Ectodermal cell (in vitro differentiated cells): ENCODE measurements around the gene PI4KB.

Source experiments
- H3K27ac ChIP-seq: 2 replicates; pipeline ENCODE4 v1.7.0; 2013; ENCODE audit warnings: mild to moderate bottlenecking, low read depth, low read length; ENCODE audit not compliant: insufficient read depth, poor library complexity, severe bottlenecking
- H3K27me3 ChIP-seq: 2 replicates; pipeline ENCODE4 v1.7.0; 2013; ENCODE audit warnings: mild to moderate bottlenecking, low read length; ENCODE audit not compliant: insufficient read depth, control insufficient read depth, poor library complexity, severe bottlenecking
- H3K36me3 ChIP-seq: one replicate; pipeline ENCODE4 v1.7.0; 2013; ENCODE audit warnings: low read length; ENCODE audit not compliant: control insufficient read depth, insufficient read depth
- H3K4me1 ChIP-seq: one replicate; pipeline ENCODE4 v1.7.0; 2013; ENCODE audit warnings: low read length; ENCODE audit not compliant: control insufficient read depth, insufficient read depth
- H3K4me3 ChIP-seq: 2 replicates; pipeline ENCODE4 v1.7.0; 2013; ENCODE audit warnings: low read depth, low read length, control low read depth; ENCODE audit not compliant: insufficient read depth
- H3K9me3 ChIP-seq: 2 replicates; pipeline ENCODE4 v1.7.0; 2013; ENCODE audit warnings: mild to moderate bottlenecking, low read length, moderate library complexity; ENCODE audit not compliant: control insufficient read depth
- WGBS, 2 experiments: methylation state at CpG; one replicate each; pipeline ENCODE4 v1.1.7; 2013; ENCODE audit warnings: missing lambda C conversion rate in 2 of 2; 5-methylcytosine and 5-hydroxymethylcytosine counted together

Gene PI4KB

DNA sequence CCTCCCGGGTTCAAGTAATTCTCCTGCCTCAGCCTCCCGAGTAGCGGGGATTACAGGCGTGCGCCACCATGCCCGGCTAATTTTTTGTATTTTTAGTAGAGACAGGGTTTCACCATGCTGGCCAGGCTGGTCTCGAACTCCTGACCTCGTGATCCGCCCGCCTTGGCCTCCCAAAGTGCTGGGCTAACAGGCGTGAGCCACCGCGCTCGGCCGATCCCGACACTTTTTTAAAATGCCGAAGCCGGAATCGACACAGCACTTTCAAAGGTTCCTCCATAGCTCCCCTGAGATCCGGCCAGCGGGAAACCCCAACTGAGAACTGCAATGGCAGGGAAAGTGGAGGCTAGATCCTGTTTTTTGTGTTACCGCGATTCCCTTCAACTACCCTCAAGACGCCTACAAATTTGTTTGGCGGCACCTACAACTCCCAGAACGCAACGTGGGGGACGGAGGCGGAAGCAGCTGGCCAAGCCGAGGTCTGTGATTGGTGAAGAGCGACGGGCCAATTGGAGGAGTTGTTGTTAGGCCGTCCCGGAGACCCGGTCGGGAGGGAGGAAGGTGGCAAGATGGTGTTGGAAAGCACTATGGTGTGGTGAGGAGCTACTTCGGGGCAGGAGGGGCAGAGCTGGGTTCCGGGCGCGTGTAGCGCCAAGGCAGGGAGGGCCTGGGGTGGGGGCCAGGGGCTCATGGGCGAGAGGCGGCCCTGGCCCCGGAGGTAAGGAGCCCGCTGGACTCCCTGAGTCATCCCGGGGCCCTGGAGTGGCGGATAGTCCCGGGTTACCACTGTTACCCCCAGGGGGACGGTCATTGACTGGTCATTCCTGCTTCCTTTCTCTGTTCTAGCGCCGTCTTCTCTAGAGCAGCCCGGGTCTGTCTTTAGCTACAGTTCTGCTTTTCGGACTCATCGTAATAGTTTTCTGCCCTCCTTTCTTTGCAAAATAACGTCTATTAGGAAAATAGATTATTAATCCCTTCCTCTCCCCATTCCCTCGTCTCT lies 72.7 kb downstream of the PI4KB start, which contains the start of gene PSMD4:
PSMD4 (plus strand) TSS at position 518 of the 997 bp plus-strand sequence; CDS start at position 567, 49 bp downstream.
- Histone ChIP-seq H3K27ac (peak within 1 kb of the TSS; percentile 66), H3K27me3 (no peaks in the 10 kb centered on the region), H3K36me3 (peaks cover 2% of the 10 kb centered on the region), H3K4me3 (peak within 1 kb of the TSS; percentile 77), H3K4me1 (peaks cover 6% of the 10 kb centered on the region), H3K9me3 (no peaks in the 10 kb centered on the region)
- 31 to 32% methylated on average over 56 of the region's 56 CpGs for WGBS, 2 experiments

DNA sequence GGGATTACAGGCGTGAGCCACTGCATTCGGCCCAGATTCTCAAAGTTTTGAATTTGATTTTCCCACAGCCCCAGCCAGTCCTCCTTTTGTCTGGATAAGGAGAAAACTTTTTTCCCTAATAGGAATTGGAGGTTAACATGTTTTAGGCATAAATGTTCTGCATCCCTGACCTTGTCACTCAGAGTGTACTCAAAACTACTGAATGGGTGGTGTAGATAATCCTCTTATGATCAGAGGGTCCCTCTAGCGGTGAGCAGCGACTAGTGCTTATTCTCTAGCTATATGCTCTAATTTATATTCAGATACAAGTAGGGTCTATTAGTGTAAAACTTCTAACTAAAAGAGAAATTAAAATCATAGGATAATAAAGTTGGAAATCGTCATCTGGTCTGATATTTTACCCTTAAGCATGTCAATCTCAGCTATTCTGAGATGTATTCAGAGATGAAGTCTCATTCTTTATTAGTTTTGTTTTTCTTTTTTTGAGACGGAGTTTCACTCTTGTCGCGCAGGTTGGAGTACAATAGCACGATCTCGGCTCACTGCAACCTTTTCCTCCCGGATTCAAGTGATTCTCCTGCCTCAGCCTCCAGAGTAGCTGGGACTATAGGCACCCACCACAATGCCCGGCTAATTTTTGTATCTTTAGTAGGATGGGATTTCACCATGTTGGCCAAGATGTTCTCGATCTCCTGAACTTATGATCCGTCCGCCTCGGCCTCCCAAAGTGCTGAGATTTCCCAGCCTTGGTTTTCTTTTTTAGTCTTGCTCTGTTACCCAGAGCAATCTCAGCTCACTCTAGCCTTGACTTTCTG lies 75.4 kb downstream of the PI4KB start:
- H3K36me3 ChIP-seq, result peaks cover 24% of the 10 kb centered on the region
- H3K27me3 ChIP-seq, result no peaks in the 10 kb centered on the region
- 86 to 87% methylated on average over 14 of the region's 16 CpGs for WGBS, 2 experiments
- peaks cover 6% of the 10 kb centered on the region for H3K4me1 ChIP-seq
- no peak overlapping the region for H3K4me3 ChIP-seq
- no peak overlapping the region for H3K27ac ChIP-seq
- no peaks in the 10 kb centered on the region for H3K9me3 ChIP-seq

DNA sequence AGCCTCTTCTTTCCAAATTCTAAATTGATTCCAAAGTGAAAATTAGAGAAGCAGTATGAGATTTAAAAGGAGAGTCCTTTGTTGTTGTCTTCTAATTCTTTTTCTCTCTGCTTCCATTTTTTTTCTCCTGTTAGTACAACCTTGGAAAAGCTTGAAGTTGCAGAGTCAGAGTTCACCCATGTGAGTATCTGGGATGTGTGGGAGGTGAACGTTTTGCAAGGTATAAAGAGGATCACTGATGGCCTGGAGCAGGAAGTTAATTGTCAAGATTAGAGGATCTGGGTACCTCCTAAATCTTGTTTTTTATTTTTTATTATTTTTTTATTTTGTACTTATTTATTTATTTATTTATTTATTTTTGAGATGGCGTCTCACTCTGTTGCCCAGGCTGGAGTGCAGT lies 80.4 kb downstream of the PI4KB start:
- Histone ChIP-seq H3K4me3 (no peak overlapping the region), H3K27ac (no peak overlapping the region), H3K9me3 (no peaks in the 10 kb centered on the region), H3K36me3 (peaks cover 55% of the 10 kb centered on the region), H3K4me1 (no peaks in the 10 kb centered on the region), H3K27me3 (no peaks in the 10 kb centered on the region)
- 96% methylated on average over 2 of the region's 2 CpGs for WGBS, 2 experiments

DNA sequence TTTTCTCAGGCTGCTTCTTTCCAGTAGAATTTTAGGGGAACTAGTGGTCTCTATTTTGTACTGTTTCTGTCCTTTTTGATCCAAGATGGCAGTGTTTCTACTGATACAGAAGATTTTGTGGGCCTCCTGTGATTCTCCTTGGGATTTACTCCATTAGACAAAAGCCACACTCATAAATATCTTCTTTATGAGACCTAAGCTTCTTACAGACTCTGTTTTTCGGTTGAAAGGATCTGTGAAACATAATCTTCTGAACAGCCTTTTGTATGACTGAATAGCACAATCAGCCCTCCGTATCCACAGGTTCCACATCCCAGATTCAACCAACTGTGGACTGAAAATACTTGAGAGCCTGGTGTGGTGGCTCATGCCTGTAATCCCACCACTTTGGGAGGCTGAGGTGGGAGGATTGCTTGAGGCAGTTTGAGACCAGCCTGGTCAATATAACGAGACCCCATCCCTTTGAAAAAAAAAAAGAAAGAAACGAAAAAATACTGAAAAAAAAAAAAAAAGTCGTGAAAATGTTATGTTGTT lies 83.5 kb downstream of the PI4KB start:
- no peaks in the 10 kb centered on the region for H3K4me1 ChIP-seq
- 92 to 98% methylated on average over 4 of the region's 5 CpGs for WGBS, 2 experiments
- H3K36me3 ChIP-seq, result peaks cover 65% of the 10 kb centered on the region
- H3K9me3 ChIP-seq, result no peaks in the 10 kb centered on the region
- H3K4me3 ChIP-seq, result no peak overlapping the region
- no peak overlapping the region for H3K27ac ChIP-seq
- H3K27me3 ChIP-seq, result no peaks in the 10 kb centered on the region

DNA sequence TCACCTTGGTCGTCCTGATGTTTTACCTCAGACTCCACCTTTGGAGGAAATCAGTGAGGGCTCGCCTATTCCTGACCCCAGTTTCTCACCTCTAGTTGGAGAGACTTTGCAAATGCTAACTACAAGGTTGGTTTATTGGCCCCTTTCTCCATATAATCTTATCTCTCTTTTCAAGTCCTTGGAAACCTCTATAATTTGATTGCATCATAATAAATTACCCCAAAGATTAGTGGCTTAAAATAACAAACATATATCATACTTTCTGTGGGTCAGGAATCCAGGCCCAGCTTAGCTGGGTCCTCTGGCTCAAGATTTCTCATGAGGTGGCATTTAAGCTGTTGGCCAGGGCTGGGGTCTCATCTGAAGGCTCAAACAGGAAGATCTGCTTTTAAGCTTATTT lies 84.8 kb downstream of the PI4KB start:
- H3K4me3 ChIP-seq, result no peak overlapping the region
- WGBS, 2 experiments, result 91 to 98% methylated on average over 2 of the region's 2 CpGs
- no peak overlapping the region for H3K27ac ChIP-seq
- H3K9me3 ChIP-seq, result no peaks in the 10 kb centered on the region
- peaks cover 65% of the 10 kb centered on the region for H3K36me3 ChIP-seq
- H3K4me1 ChIP-seq, result no peaks in the 10 kb centered on the region
- H3K27me3 ChIP-seq, result no peaks in the 10 kb centered on the region
